ENCODE data around the gene OR7G3. TPM values are rescaled to one million over a fixed set of nuclear protein-coding genes. Genes with fewer than 3 reads are reported as not detected.

OR7G3 gene
- total RNA-seq, 2 experiments from 2014 or later, result not detected

- H3K36me3 ChIP-seq (ENCODE audit: insufficient read depth, low read length), result peaks cover 98% of the 10 kb centered on the region
Observed at GRCh38 chr19:9149997-9150396, 23.2 kb upstream of the OR7G3 start.

DNA sequence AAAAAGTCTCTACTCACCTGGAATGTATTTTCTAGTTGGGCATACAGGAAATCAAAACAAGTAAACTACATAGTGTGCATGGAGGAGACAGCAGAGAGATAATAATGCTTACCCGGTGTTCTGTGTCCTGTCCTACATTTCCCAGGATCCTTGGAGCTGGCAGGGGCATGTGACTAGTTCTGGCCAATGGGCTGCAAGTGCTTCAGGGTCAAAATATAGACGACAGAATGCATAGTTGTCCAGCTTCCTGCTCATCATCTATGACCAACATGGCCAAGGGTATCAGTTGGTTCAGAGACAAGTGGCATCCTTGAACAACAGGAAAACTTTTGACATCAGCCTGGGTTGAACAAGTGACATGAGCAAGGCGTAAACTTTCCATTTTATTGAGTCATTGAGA, 21.9 kb upstream of the OR7G3 start:
- 0 out of 2 replicates have a peak, but pooled peaks cover 6% of the 10 kb centered on the region for H4K20me1 ChIP-seq (ENCODE audit: insufficient read depth, low read length)
- no peaks in the 10 kb centered on the region for H3K9me2 ChIP-seq (ENCODE audit: insufficient read depth, low read length)
- no peak overlapping the region for H3K4me2 ChIP-seq (ENCODE audit: low read length)
- no peak overlapping the region for H3K4me3 ChIP-seq (ENCODE audit: low read depth, low read length, poor library complexity, severe bottlenecking)
- peaks cover 98% of the 10 kb centered on the region for H3K36me3 ChIP-seq (ENCODE audit: insufficient read depth, low read length)
- TF ChIP-seq, protein P1, sequence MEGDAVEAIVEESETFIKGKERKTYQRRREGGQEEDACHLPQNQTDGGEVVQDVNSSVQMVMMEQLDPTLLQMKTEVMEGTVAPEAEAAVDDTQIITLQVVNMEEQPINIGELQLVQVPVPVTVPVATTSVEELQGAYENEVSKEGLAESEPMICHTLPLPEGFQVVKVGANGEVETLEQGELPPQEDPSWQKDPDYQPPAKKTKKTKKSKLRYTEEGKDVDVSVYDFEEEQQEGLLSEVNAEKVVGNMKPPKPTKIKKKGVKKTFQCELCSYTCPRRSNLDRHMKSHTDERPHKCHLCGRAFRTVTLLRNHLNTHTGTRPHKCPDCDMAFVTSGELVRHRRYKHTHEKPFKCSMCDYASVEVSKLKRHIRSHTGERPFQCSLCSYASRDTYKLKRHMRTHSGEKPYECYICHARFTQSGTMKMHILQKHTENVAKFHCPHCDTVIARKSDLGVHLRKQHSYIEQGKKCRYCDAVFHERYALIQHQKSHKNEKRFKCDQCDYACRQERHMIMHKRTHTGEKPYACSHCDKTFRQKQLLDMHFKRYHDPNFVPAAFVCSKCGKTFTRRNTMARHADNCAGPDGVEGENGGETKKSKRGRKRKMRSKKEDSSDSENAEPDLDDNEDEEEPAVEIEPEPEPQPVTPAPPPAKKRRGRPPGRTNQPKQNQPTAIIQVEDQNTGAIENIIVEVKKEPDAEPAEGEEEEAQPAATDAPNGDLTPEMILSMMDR (conservative IDR thresholded peaks at IDR 0.05; ENCODE audit: low read length), result no peak
- no peak for TF ChIP-seq EZH2phosphoT487 (IDR thresholded peaks at IDR 0.05; ENCODE audit: borderline replicate concordance, low read depth, low read length)
- intact Hi-C loops (cut with micrococcal nuclease; ENCODE audit: unreplicated experiment), result no loop called here
- H2AFZ ChIP-seq (ENCODE audit: low read length), result no peak overlapping the region
- no peaks in the 10 kb centered on the region for H3K4me1 ChIP-seq (ENCODE audit: insufficient read depth, low read length, poor library complexity, severe bottlenecking)
- no peak overlapping the region for H3K27ac ChIP-seq (ENCODE audit: low read depth, low read length, poor library complexity, severe bottlenecking)
- DNase-seq (ENCODE audit: low spot score), result no peak
- ChIA-PET POLR2A (interaction anchor here (0.5 kb wide), 1 partner anchor 22 kb away, joined by 3 read pairs; no protein-coding TSS in a partner anchor), CTCF (ENCODE audit: unreplicated experiment) (no interaction called here)
- peaks cover 59% of the 10 kb centered on the region for H3K9me3 ChIP-seq (ENCODE audit: low read length)
- H3K79me2 ChIP-seq (ENCODE audit: insufficient read depth, low read depth, low read length), result peaks cover 100% of the 10 kb centered on the region
- BruUV-seq (replicated peaks), result no TSS peak

More at GRCh38 chr19:9149997-9150396, 23.2 kb upstream of the OR7G3 start:
- H4K20me1 ChIP-seq (ENCODE audit: insufficient read depth, low read length), result no peaks in the 10 kb centered on the region
- no peak for DNase-seq (ENCODE audit: low spot score)
- no peaks in the 10 kb centered on the region for H3K9me2 ChIP-seq (ENCODE audit: insufficient read depth, low read length)
- H3K27ac ChIP-seq (ENCODE audit: low read depth, low read length, poor library complexity, severe bottlenecking), result no peak overlapping the region
- H2AFZ ChIP-seq (ENCODE audit: low read length), result no peak overlapping the region
- H3K4me2 ChIP-seq (ENCODE audit: low read length), result no peak overlapping the region
- H3K4me3 ChIP-seq (ENCODE audit: low read depth, low read length, poor library complexity, severe bottlenecking), result no peak overlapping the region
- H3K9me3 ChIP-seq (ENCODE audit: low read length), result peaks cover 60% of the 10 kb centered on the region
- H3K4me1 ChIP-seq (ENCODE audit: insufficient read depth, low read length, poor library complexity, severe bottlenecking), result no peaks in the 10 kb centered on the region
- TF ChIP-seq EZH2phosphoT487 (IDR thresholded peaks at IDR 0.05; ENCODE audit: borderline replicate concordance, low read depth, low read length), result no peak
- TF ChIP-seq, protein P1 (conservative IDR thresholded peaks at IDR 0.05; ENCODE audit: low read length), result no peak
- BruUV-seq (replicated peaks), result no TSS peak
- H3K79me2 ChIP-seq (ENCODE audit: insufficient read depth, low read depth, low read length), result peaks cover 100% of the 10 kb centered on the region
- intact Hi-C loops (cut with micrococcal nuclease; ENCODE audit: unreplicated experiment), result no loop called here
- CTCF ChIA-PET (ENCODE audit: unreplicated experiment), result no interaction called here
- POLR2A ChIA-PET, result no interaction called here

DNA sequence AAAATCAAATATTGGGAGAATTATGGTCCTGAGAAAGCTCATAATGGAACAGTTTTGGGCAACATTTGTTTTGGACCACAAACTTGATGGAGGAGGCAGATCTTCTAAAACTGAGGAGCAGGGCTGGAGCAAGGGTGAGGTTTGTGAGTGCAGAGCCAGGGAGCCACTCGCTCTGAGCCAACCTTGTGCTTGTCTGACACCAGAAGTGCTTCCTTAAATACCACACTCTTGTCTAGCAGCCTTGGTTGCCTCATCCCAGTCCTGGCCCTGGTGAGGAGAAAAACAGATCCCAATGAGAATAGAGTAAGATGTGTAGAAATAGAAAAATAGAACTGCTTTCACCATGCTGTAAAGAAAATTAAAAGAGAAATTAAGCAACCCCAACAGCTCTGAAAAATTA, 20.1 kb upstream of the OR7G3 start:
- H3K9me3 ChIP-seq (ENCODE audit: low read length), result peaks cover 69% of the 10 kb centered on the region
- intact Hi-C loops (cut with micrococcal nuclease; ENCODE audit: unreplicated experiment), result no loop called here
- DNase-seq (ENCODE audit: low spot score), result no peak
- ChIA-PET CTCF (ENCODE audit: unreplicated experiment) (interaction anchor here (0.6 kb wide), 1 partner anchor 15 kb away, joined by 3 read pairs; no protein-coding TSS in a partner anchor), POLR2A (no interaction called here)
- BruUV-seq (replicated peaks), result no TSS peak
- H3K36me3 ChIP-seq (ENCODE audit: insufficient read depth, low read length), result peaks cover 98% of the 10 kb centered on the region
- no peak overlapping the region for H3K4me2 ChIP-seq (ENCODE audit: low read length)
- H3K27ac ChIP-seq (ENCODE audit: low read depth, low read length, poor library complexity, severe bottlenecking), result no peak overlapping the region
- H3K79me2 ChIP-seq (ENCODE audit: insufficient read depth, low read depth, low read length), result peaks cover 100% of the 10 kb centered on the region
- 0 out of 2 replicates have a peak, but pooled peaks cover 6% of the 10 kb centered on the region for H4K20me1 ChIP-seq (ENCODE audit: insufficient read depth, low read length)
- H2AFZ ChIP-seq (ENCODE audit: low read length), result no peak overlapping the region
- peaks cover 2% of the 10 kb centered on the region for H3K4me1 ChIP-seq (ENCODE audit: insufficient read depth, low read length, poor library complexity, severe bottlenecking)
- no peak for TF ChIP-seq EZH2phosphoT487 (IDR thresholded peaks at IDR 0.05; ENCODE audit: borderline replicate concordance, low read depth, low read length)
- TF ChIP-seq, protein P1 (conservative IDR thresholded peaks at IDR 0.05; ENCODE audit: low read length), result no peak
- H3K4me3 ChIP-seq (ENCODE audit: low read depth, low read length, poor library complexity, severe bottlenecking), result no peak overlapping the region
- no peaks in the 10 kb centered on the region for H3K9me2 ChIP-seq (ENCODE audit: insufficient read depth, low read length)
